HT-29 (cell line): Measurements from ENCODE around the gene CLDN24. TPM values are rescaled to one million over a fixed set of nuclear protein-coding genes. Genes with fewer than 3 reads are reported as not detected.
"Not testable (repeated sequence)": the region's sequence is repeated elsewhere in the genome, so short reads cannot be mapped to it uniquely, and the experiment has no call there.

Experiments
- DNase-seq: peaks from one replicate; pipeline ENCODE4 v3.0.0-alpha.2; 2015; ENCODE audit warnings: low spot score
- total RNA-seq: library from RNA; depleted of rRNA; stranded (reverse); fragments of >200 nt; shearing (Covaris generic); gene quantifications from 2 replicates; pipeline ENCODE4 v1.2.3, GENCODE V29; 2014

CLDN24 gene
- total RNA-seq, 1 experiment from 2014 or later: not detected

DNA sequence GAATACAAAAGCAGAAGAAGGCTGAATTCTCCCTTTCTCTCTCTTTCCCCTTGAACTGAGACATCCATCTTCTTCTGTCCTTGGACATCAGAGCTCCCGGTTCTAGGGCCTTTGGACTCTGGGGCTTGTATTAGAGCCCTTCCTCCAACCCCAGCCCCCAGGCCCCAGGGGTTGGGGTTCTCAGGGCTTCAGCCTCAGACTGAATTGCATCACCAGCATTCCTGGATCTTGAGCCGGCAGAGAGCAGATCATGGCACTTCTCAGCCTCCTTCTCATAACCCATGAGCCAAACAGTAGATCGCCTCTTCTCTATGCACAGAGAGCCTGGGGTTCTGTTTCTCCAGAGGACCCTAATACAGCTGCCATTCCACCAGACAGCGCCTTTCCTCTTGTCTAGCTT, 25.3 kb upstream of the CLDN24 start:
- no peak for DNase-seq

DNA sequence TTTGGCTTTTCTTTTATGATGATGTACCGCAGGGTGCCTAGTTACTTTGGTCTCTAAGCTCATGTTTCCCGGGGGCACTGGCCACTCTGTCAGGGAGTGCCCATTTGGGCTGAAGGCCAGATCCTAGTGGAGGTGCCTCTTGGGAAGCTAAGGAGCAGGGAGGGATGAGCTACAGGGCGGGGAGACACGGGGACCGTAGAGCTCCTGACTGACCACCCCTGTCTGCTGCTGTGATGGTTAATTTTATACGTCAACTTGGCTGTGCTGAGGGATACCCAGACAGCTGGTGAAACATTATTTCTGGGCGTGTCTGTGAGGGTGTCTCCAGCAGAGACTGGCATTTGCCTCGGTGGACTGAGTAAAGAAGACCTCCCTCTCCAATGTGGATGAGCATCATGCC, 24.9 kb upstream of the CLDN24 start:
- DNase-seq: no peak

DNA sequence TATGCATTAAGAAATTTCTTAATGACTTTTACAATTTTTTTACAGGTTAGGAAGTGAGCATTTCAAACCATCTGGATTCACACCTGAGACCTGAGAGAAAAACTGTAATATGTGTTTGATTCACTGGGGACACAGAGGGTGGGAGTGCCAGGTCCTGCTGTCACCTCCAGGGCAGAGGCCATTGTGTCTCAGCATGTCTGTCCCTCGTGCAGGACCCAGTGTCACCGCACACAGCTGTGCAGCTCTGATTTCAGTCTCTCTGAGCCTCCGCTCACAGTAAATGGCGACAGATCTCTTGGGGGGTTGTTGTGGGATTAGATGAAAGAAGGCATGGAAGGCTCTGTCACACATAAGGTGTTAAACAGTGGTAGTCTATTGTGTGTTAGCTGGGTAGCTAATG, 23.0 kb upstream of the CLDN24 start:
- no peak for DNase-seq

DNA sequence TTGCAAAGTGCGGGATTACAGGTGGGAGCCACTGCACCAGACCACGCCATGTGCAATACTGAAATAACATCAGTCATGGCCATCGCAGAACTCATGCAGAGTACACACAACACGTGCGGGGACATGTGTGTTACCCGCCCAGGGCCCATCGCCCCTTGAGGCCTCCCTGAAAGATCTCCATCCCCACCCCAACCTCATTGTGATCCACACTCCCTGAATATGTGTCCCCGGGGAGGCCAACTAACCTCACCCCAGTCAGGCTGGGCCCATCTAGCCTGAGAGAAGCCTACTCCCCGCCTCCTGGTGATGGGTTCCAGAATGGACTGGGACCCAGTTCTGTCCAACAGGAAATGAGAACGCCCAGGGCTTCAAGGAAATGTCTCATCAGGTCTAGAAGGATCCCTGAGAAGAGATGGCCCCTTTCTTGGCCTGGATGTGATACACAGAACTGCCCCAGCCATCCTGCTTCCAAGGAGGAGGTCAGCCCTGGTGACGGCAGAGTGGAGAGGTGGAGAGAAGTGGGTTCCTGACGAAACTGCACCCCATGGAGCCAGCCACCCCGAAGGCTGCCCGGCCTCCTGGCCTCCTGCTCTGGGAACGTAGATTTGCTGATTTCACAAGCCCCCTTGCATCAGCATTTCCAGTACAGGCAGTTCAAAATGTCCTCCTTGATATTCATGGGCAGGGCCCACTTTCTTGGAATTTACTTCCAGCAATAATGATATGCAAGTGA, 22.5 kb upstream of the CLDN24 start:
- DNase-seq: no peak

- no peak for DNase-seq
Observed at GRCh38 chr4:183343730-183344129, 21.5 kb upstream of the CLDN24 start.

DNA sequence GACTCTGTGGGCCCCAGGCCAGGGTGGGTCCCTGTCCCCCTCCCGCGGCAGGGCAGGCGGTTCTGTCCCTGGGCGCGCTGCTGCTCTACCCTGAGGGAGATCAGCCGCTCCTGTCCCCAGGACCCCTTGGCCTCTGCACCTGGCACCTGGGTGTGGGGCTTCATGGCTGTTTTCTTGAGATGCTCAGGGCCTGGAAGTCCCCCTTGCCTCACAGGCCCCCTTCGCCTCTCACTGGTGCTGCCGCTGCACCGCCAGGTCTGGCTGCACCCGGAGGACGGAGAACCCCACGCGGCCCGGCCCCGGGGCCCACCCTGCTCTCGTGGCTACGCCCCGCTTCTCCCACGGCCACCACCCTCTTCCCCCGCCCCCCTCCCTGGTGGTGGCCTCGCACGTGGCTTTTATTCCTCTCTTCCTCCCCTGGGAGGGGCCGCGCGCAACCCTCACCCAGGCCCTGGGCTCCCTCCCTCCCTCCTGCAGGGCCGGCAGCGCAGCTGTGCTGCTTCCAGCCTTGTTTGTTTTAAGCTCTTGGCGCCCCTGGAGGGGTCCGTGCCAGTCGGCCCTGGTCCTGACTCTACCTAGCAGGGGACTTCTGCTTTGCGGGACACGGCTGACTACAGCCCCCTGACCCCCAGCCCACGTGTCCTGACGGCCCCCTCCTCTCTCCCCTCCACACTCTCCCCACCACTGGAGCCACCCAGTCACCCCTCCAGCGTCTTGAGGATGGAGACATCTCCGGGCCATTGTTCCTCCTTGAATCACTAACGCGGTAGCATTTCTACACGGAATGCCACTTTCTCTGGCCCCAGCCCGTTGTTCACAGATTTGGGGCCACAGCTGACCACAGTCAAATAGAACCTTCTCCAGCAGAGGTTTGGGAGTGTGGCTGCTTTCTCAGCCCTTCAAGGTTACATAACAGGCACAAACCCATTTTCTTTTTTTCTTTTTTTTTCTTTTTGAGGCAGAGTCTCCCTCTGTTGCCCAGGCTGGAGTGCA, 20.6 kb upstream of the CLDN24 start:
- no peak for DNase-seq

DNA sequence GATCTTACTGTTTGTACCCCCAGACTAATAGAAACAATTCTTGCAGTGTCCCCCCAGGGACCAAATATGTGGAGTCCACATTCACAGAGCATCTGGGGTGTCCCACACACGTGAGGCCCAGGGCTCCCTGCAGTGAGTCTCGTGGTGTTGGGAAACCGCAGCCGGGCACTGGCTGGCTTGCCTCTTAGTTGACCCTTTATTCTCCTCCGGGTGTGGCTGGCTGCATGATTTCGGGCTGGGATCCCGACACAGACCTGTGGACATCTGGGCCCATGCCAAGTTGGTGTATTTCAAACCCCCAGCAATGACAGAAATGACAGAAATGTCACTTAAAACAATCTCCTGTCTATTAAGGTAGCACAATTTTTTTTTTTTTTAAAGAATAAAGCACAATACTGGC, 15.6 kb upstream of the CLDN24 start:
- no peak for DNase-seq

DNA sequence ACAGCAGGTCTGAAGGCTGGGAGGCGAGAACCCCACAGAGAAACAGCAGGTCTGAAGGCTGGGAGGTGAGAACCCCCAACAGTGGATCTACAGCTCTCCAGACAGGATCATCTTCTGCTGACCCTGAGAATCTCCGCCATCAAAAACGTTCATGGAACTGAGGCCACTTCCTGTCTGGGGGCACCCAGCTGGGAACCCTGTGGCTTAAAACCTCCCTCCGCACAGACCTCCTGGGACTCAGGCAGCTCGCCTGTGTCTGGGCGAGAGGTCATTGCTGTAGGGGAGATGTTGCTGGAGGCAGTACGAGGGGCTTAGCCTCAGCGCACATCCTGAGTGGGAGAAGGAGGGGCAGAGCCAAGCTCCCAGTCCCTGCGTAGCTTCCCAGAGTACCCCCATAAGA, 15.1 kb upstream of the CLDN24 start:
- no peak for DNase-seq

DNA sequence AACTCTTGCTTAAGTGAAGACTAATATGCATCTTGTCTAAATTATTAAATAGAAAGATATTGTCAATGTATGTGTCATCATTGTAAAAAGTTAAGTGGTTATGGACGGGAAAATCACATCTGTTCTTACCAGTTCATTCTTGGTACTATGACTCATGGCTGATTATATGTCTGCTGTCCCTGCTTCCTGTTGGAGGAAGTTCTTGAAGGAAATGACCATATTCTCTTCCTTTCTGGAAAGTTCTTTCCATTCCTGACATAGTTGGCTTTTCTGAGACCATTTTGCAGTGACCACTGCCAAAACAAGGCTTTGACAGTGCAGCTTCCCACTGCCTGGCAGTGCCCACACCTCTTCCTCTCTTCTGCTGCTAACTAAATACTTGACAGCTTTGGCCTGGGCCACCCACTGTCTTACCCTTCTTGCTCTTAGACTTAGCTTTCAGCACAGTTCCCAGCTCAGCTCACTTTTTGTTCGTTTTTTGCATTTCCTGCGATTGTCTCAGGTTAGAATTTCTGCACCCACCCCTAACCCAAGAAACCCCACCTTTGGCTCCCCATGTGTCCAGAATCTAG, 13.2 kb upstream of the CLDN24 start:
- DNase-seq: peak; percentile 34

GRCh38 chr4:183333983-183334382, 11.8 kb upstream of the CLDN24 start:
- DNase-seq: peak; percentile 80

- no peak for DNase-seq
Observed at GRCh38 chr4:183333202-183333601, 11.0 kb upstream of the CLDN24 start.

- DNase-seq: no peak
Observed at GRCh38 chr4:183332447-183332846, 10.2 kb upstream of the CLDN24 start.

DNA sequence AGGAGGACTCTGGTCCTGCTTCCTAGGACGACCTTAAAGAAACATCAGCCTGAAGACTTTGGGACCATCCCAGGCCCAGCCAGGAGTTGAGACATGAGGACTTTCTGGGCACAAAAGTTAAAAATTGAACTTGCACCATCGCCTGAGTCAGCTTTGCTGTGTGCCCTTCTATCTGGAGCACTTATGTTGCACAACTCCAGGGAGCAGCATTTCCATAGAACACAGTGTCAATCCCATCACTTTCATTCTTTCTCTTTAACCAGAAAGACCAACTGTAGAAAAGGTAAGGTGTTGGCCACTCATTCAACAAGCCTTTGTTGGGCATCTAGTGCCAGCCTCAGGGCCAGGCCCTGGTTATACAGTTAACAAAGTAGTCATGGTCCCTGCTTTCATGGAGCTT, 8.6 kb upstream of the CLDN24 start:
- no peak for DNase-seq

DNA sequence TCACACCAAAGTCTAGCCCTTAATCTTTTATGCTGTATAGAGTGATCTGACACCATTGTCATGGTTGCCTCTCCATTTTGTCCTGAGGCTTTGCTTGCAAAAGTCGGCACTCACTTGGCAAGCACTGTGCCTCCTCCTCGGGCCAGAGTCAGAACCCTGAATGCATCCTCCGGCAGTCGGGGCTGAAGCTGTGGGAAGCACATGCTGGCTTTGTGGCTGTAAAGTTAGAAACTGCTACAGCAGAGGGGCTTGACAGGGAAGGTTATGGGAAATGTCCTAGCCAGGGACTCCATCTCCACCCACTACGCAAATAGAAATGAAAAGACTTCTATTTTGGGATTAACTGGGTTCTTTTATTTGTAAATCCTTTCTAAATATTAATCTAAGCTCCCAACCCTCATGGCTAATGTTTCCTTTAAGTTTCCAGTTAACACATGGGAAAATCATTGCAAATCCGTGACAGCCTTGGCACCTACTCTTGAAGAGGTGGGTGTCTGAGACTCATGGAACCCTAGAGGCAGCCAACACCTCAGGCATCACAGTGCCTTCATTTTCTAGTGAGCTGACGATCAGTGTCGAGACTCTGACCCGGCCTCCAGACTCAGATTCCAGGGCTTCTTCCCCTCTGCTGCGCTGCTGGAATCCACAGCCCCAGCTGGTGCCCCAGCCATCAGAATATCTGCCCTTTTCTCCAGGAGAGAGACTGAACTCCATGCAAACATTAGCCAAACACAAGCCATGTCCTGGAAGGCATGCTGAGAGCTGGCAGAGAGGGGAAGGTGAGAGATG, 7.9 kb upstream of the CLDN24 start:
- DNase-seq: no peak

DNA sequence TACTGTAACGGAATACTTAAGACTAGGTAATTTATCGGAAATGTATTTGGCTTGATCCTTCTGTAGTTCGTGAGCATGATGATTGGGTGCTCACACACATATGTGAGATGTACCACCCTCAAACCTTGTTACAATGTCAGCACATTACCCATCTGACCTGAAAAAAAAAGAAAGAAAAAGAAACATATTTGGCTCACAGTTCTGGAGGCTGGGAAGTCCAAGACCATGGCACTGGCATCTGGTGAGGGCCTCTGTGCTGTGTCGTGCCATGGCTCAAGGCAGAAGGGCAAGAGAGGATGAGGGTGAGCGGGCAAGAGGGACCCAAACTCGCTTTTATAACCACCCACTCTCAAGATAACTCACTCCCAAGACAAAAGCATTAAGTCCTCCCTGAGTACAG, 7.0 kb upstream of the CLDN24 start:
- no peak for DNase-seq

GRCh38 chr4:183328832-183329231, 6.6 kb upstream of the CLDN24 start:
- DNase-seq: peak; percentile 8

DNA sequence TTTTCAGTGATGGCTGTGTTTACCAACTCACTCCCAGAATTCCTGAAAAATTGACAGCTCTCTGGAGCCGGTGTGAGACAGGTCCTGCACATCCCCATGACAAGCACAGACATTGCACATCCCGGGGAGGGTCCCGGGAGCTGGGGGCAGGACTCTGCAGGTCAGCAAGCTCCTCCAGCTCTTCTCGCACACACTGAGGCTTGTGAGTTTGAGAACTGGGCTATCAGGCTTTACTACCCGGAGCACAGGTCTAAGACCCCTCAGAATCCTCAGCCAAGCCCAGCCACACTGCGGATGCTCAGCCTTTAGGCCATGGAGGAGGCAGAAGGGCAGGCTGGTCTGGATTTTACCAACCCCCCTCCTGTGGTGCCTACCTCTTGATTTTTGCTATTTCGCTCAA, 5.6 kb upstream of the CLDN24 start:
- no peak for DNase-seq

- DNase-seq: no peak
Observed at GRCh38 chr4:183326853-183327252, 4.6 kb upstream of the CLDN24 start.

DNA sequence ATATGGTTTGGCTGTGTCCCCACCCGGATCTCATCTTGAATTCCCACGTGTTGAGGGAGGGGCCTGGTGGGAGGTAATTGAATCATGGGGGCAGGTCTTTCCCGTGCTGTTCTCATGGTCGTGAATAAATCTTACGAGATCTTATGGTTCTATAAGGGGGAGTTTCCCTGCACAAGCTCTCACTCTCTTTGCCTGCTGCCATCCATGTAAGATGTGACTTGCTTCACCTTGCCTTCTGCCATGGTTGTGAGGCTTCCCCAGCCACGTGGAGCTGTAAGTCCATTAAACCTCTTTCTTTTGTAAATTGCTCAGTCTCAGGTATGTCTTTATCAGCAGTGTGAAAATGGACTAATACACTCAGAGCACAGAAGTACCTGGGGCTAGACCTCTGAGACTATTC, 4.2 kb upstream of the CLDN24 start:
- DNase-seq: not testable (repeated sequence)

GRCh38 chr4:183324619-183325018, 2.4 kb upstream of the CLDN24 start:
- no peak for DNase-seq

- DNase-seq: not testable (repeated sequence)
Observed at GRCh38 chr4:183324056-183324455, 1.8 kb upstream of the CLDN24 start.

- no peak for DNase-seq
Observed at GRCh38 chr4:183323295-183323694, 1.1 kb upstream of the CLDN24 start.
